Brain microvascular endothelial cell (primary cell): Measurements from ENCODE around the gene C12orf76.
A peak's percentile ranks its signal among the peaks of the same experiment; 100 is the strongest.

Experiments used
- DNase-seq: peaks from one replicate; pipeline ENCODE4 v3.0.0-alpha.2; 2020
- H3K27ac ChIP-seq: fragments of 250-450 bp; sonication (Bioruptor Pico); 2 replicates; pipeline ENCODE4 v1.5.1; 2020; ENCODE audit warnings: mild to moderate bottlenecking, moderate library complexity
- H3K27me3 ChIP-seq: fragments of 250-450 bp; sonication (Bioruptor Pico); replicated peaks from 2 replicates; pipeline ENCODE4 v1.5.1; 2020; ENCODE audit warnings: mild to moderate bottlenecking
- H3K36me3 ChIP-seq: fragments of 250-450 bp; sonication (Bioruptor Pico); replicated peaks from 2 replicates; pipeline ENCODE4 v1.5.1; 2020; ENCODE audit warnings: mild to moderate bottlenecking
- H3K4me3 ChIP-seq: 2 replicates; pipeline ENCODE4 v1.5.1; 2011; ENCODE audit warnings: low read depth, mild to moderate bottlenecking, control low read depth, low read length, moderate library complexity
- CTCF ChIP-seq: IDR thresholded peaks from 2 replicates; pipeline ENCODE4 v1.5.1; 2011; ENCODE audit warnings: low read depth, mild to moderate bottlenecking, moderate library complexity, low read length, control low read depth, inconsistent platforms; ENCODE audit errors: missing control alignments
- in situ Hi-C: cut with HindIII; loops from 2 replicates; pipeline ENCODE4 v1.10.0; 2017; ENCODE audit warnings: low sequenced_read_pairs, low pct_ligation_motif_present

The C12orf76 gene

GRCh38 chr12:110039085-110039807 is 9.1 kb downstream of the C12orf76 start:
- peak; percentile 90 for DNase-seq
- Histone ChIP-seq H3K27me3 (no peaks in the 10 kb centered on the region), H3K4me3 (no peak overlapping the region), H3K36me3 (peaks cover 22% of the 10 kb centered on the region), H3K27ac (peak overlapping the region; percentile 89)
- in situ Hi-C loops, result no loop called here
- no peak for TF ChIP-seq CTCF

- Histone ChIP-seq H3K36me3 (peaks cover 27% of the 10 kb centered on the region), H3K27me3 (no peaks in the 10 kb centered on the region), H3K4me3 (no peak overlapping the region), H3K27ac (peak overlapping the region; percentile 89)
- in situ Hi-C loops, result no loop called here
- TF ChIP-seq CTCF, result no peak
- DNase-seq, result no peak
These were observed 9.6 kb downstream of the C12orf76 start for GRCh38 chr12:110038741-110039084.

- H3K27ac ChIP-seq, result no peak overlapping the region
- no peak for DNase-seq
- no peak overlapping the region for H3K4me3 ChIP-seq
- in situ Hi-C loops, result no loop called here
- no peaks in the 10 kb centered on the region for H3K27me3 ChIP-seq
- peaks cover 24% of the 10 kb centered on the region for H3K36me3 ChIP-seq
- no peak for TF ChIP-seq CTCF
These were observed 11.0 kb downstream of the C12orf76 start for GRCh38 chr12:110037315-110037714.

GRCh38 chr12:110035534-110036104 is 12.7 kb downstream of the C12orf76 start:
- in situ Hi-C loops, result no loop called here

GRCh38 chr12:110033888-110034287 is 14.4 kb downstream of the C12orf76 start:
- TF ChIP-seq CTCF, result no peak
- Histone ChIP-seq H3K27me3 (no peaks in the 10 kb centered on the region), H3K27ac (no peak overlapping the region), H3K4me3 (no peak overlapping the region), H3K36me3 (peaks cover 24% of the 10 kb centered on the region)
- in situ Hi-C loops, result no loop called here
- no peak for DNase-seq

More at GRCh38 chr12:110035534-110036104, 12.7 kb downstream of the C12orf76 start:
- DNase-seq, result no peak
- Histone ChIP-seq H3K27me3 (no peaks in the 10 kb centered on the region), H3K4me3 (no peak overlapping the region), H3K36me3 (peaks cover 16% of the 10 kb centered on the region), H3K27ac (no peak overlapping the region)
- TF ChIP-seq CTCF, result no peak

GRCh38 chr12:110029290-110029815 is 19.0 kb downstream of the C12orf76 start:
- Histone ChIP-seq H3K4me3 (no peak overlapping the region), H3K36me3 (peaks cover 22% of the 10 kb centered on the region), H3K27ac (no peak overlapping the region), H3K27me3 (no peaks in the 10 kb centered on the region)
- in situ Hi-C loops, result no loop called here
- no peak for TF ChIP-seq CTCF
- no peak for DNase-seq
